Measurements from ENCODE around the gene AQP2. TPM values are rescaled to one million over a fixed set of nuclear protein-coding genes. Genes with fewer than 3 reads are reported as not detected.

AQP2 gene
- total RNA-seq, 2 experiments from 2014 or later = not detected

DNA sequence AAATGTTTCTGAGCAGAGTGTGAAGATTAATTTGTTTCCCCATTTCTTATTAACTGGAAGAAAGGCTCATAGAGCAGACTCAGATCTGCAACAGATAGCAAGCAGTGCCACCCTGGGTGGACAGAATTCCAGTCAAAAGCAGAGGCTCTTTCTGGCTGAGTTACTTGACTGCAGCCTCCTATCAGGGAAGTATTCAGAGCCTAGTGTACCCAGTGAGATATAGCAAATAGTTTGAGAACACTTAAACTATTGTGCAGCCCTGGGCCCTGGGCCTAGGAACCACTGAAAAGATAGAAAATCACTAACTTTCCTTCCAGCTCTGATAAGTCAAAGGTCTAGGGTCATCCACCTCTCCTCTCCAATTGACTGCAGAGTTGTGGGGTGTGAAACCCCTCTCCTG is 11.2 kb upstream of the AQP2 start:
- Mint-ChIP-seq H3K27ac (no peak overlapping the region), H3K4me3 (no peak overlapping the region), H3K4me1 (ENCODE audit: low read depth) (peaks cover 9% of the 10 kb centered on the region), H3K27me3 (no peaks in the 10 kb centered on the region), H3K9me3 (no peaks in the 10 kb centered on the region), H3K36me3 (ENCODE audit: low read depth) (no peaks in the 10 kb centered on the region)
- POLR2A ChIA-PET = no interaction called here
- Histone ChIP-seq H3K9me3 (ENCODE audit: control insufficient read depth in 1 of 2, insufficient read depth in 1 of 2, low read length in 2 of 2) (no peaks in the 10 kb centered on the region), H3K27me3 (ENCODE audit: control insufficient read depth in 1 of 2, insufficient read depth in 2 of 2, low read length in 2 of 2) (no peaks in the 10 kb centered on the region), H3K4me3 (ENCODE audit: low read length) (no peak overlapping the region), H3K36me3 (ENCODE audit: insufficient read depth, low read length) (no peaks in the 10 kb centered on the region), H3K27ac (ENCODE audit: low read depth in 1 of 2, low read length in 2 of 2) (no peak overlapping the region), H3K4me1 (ENCODE audit: insufficient read depth, low read length) (peaks cover 26% of the 10 kb centered on the region)
- ATAC-seq (ENCODE audit: poor library complexity) (no peak), DNase-seq (no peak)
- TF ChIP-seq, protein P1, sequence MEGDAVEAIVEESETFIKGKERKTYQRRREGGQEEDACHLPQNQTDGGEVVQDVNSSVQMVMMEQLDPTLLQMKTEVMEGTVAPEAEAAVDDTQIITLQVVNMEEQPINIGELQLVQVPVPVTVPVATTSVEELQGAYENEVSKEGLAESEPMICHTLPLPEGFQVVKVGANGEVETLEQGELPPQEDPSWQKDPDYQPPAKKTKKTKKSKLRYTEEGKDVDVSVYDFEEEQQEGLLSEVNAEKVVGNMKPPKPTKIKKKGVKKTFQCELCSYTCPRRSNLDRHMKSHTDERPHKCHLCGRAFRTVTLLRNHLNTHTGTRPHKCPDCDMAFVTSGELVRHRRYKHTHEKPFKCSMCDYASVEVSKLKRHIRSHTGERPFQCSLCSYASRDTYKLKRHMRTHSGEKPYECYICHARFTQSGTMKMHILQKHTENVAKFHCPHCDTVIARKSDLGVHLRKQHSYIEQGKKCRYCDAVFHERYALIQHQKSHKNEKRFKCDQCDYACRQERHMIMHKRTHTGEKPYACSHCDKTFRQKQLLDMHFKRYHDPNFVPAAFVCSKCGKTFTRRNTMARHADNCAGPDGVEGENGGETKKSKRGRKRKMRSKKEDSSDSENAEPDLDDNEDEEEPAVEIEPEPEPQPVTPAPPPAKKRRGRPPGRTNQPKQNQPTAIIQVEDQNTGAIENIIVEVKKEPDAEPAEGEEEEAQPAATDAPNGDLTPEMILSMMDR (IDR thresholded peaks at IDR 0.05) = no peak
- CTCF ChIA-PET = interaction anchor here (1.9 kb wide), 1 partner anchor 28 kb away, joined by 6 read pairs; no protein-coding TSS in a partner anchor
- intact Hi-C loops (cut with DNase I, micrococcal nuclease) = no loop called here

DNA sequence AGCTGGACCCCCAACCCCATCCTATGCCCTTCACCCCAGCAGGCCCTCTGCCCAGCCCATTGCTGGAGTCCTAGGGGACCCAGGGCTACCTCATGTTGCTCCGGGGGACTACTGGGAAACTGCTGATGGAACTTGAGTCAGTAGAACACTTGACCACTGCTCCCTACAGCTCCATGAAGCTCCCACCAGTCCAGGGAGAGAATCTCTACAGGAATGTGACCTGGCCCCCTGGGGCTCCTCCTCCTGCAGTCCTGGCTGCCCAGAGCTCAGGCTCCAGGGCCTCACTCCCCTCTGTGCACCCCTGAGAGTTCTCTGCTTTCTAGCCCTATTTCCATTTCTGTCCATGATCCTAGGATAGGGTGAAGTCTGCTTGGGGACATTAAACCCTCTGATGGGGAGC is 10.8 kb upstream of the AQP2 start:
- Mint-ChIP-seq H3K9me3 (no peaks in the 10 kb centered on the region), H3K27ac (no peak overlapping the region), H3K27me3 (no peaks in the 10 kb centered on the region), H3K36me3 (ENCODE audit: low read depth) (no peaks in the 10 kb centered on the region), H3K4me3 (no peak overlapping the region), H3K4me1 (ENCODE audit: low read depth) (peaks cover 13% of the 10 kb centered on the region)
- Histone ChIP-seq H3K4me3 (ENCODE audit: low read length) (no peak overlapping the region), H3K9me3 (ENCODE audit: control insufficient read depth in 1 of 2, insufficient read depth in 1 of 2, low read length in 2 of 2) (no peaks in the 10 kb centered on the region), H3K36me3 (ENCODE audit: insufficient read depth, low read length) (no peaks in the 10 kb centered on the region), H3K27me3 (ENCODE audit: control insufficient read depth in 1 of 2, insufficient read depth in 2 of 2, low read length in 2 of 2) (no peaks in the 10 kb centered on the region), H3K27ac (ENCODE audit: low read depth in 1 of 2, low read length in 2 of 2) (no peak overlapping the region), H3K4me1 (ENCODE audit: insufficient read depth, low read length) (peaks cover 29% of the 10 kb centered on the region)
- intact Hi-C loops (cut with DNase I, micrococcal nuclease) = no loop called here
- no peak for ATAC-seq (ENCODE audit: poor library complexity)
- ChIA-PET CTCF (interaction anchor here (1.9 kb wide), 1 partner anchor 27 kb away, joined by 6 read pairs; no protein-coding TSS in a partner anchor), POLR2A (no interaction called here)
- TF ChIP-seq, protein P1 (IDR thresholded peaks at IDR 0.05) = no peak
- no peak for DNase-seq

DNA sequence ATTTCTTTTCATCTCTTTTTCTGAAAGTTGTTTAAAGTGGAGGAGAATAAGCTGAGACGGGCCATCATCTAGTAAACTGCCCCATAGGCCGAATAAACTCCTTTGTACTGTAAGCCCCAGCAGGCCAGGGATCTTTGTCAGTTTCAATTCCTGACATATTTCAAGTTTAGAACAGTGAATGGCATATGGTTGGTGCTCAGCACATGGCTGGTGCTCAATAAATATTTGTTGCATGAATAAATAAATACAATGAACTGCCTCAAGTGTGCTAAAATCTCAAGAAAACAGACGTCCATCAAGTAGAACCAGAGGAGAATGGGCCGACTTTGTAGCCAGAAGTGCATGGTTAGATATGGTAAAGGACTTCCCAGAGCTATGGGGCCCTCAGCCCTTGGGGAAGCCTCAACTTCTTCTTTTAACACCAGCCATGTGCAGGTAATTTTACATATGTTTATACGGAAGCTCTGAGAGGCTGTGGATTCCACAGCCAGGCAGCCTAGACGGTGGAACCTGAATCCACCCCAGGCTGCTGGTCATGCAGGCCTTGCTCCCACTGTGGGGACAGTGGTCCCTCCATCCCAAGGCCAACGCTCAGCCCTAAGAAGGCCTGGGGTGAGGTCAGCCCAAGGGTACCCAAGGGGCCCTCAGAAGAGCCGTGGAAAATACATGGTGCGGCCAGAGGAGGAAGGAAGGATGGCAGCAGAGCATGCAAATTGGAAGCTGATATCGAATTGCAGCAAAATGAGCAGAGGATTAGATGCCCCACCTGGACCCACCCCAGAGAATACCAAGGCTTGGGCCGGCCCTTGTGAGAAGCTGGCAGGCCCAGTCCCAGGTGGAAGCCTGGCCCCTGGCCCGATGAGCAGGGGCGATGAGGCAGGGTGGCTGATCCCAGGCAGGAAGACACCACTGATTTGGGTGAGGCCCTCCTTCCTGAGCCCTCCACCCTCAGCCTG is 8.7 kb upstream of the AQP2 start:
- no peak overlapping the region for H3K4me3 ChIP-seq (ENCODE audit: low read length)
- Mint-ChIP-seq H3K9me3 (no peaks in the 10 kb centered on the region), H3K36me3 (ENCODE audit: low read depth) (no peaks in the 10 kb centered on the region), H3K27ac (no peak overlapping the region), H3K27me3 (no peaks in the 10 kb centered on the region), H3K4me1 (ENCODE audit: low read depth) (peaks cover 30% of the 10 kb centered on the region), H3K4me3 (no peak overlapping the region)
- ChIA-PET POLR2A (no interaction called here), CTCF (interaction anchor here (1.5 to 1.9 kb wide), 2 partner anchors 25 kb away, joined by 4 to 6 read pairs; no protein-coding TSS in a partner anchor)
- DNase-seq = no peak
- no peak for ATAC-seq (ENCODE audit: poor library complexity)
- no peaks in the 10 kb centered on the region for H3K9me3 ChIP-seq (ENCODE audit: control insufficient read depth in 1 of 2, insufficient read depth in 1 of 2, low read length in 2 of 2)
- no peak overlapping the region for H3K27ac ChIP-seq (ENCODE audit: low read depth in 1 of 2, low read length in 2 of 2)
- H3K27me3 ChIP-seq (ENCODE audit: control insufficient read depth in 1 of 2, insufficient read depth in 2 of 2, low read length in 2 of 2) = no peaks in the 10 kb centered on the region
- TF ChIP-seq, protein P1 (IDR thresholded peaks at IDR 0.05) = no peak
- peaks cover 40% of the 10 kb centered on the region for H3K4me1 ChIP-seq (ENCODE audit: insufficient read depth, low read length)
- intact Hi-C loops (cut with DNase I, micrococcal nuclease) = no loop called here
- no peaks in the 10 kb centered on the region for H3K36me3 ChIP-seq (ENCODE audit: insufficient read depth, low read length)

Measured in CD4-positive, alpha-beta T cell (primary cell).